SHP77 treated with DMSO at 0.1 percent for 48 hours (cell line): ENCODE data around the gene VKORC1L1.
"Not testable (repeated sequence)": the region's sequence is repeated elsewhere in the genome, so short reads cannot be mapped to it uniquely, and the experiment has no call there.

ENCODE experiments used
- DNase-seq: peaks from one replicate; lab custom pipeline; 2025; lab: John Stamatoyannopoulos, UW

VKORC1L1 gene

GRCh38 chr7:65872776-65873581, at the start of gene VKORC1L1:
Gene VKORC1L1 (plus strand): TSS chr7:65873074. CDS start chr7:65873372, 298 bp downstream.
- DNase-seq, result peak; percentile 85

DNA sequence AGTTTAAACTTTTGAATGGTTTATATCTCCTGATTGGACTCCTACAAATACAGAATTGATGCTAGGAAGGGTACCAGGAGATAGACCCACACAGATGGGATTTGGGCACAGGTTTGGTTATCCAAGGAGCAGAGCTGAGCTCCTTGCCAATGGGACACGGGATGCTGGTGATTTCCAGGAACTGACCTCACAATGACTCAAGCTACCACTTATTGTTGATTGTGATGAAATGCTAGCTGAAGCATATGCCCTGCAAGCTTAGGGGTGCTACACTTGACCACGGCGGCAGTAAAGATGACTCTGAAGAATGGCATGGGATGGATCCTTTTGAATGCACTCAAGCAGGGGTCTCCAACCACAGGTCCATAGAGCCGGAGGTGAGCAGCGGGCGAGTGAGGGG, 45.5 kb upstream of the VKORC1L1 start:
- DNase-seq, result no peak

DNA sequence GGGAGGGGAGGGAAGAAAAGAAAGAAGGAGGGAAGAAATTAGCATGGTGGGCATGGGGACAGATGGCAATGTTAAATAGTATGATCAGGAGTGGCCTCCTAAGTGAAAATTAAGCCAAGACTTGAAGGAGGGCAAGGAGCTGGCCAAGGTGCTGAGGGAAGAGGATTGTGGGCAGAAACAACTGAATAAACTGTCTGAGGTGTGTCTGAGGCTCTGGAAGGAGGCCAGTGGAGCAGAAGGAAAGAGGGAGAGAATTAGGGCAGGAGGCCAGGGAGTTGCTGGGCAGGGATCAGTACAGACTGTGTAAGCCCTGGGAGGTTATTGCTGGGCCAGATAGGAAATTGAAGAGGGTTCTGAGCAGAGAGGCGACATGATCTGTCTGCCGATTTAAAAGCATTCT, 40.6 kb upstream of the VKORC1L1 start:
- DNase-seq, result no peak

DNA sequence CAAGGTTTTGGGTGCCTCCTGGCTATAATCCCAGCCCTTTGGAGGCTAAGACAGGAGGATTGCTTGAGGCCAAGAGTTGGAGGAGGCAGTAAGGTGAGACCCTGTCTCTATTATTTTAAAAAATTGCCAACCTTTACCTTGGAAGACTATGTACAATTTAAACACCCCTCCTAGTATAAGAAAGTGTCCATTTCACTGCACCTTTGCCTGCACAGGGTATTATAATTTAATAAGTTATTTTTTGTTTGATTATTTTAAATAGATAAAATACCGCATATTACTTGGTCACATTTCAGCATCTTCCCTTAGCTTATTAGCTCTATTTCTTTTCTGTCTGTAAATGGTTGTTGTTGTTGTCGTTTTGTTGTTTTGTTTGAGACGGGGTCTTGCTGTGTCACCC, 36.2 kb upstream of the VKORC1L1 start:
- DNase-seq, result not testable (repeated sequence)

- DNase-seq, result not testable (repeated sequence)
These were observed 35.3 kb upstream of the VKORC1L1 start for GRCh38 chr7:65837541-65837956.

- DNase-seq, result no peak
These were observed 33.0 kb upstream of the VKORC1L1 start for GRCh38 chr7:65839846-65840245.

GRCh38 chr7:65840446-65840845, 32.4 kb upstream of the VKORC1L1 start:
- no peak for DNase-seq

DNA sequence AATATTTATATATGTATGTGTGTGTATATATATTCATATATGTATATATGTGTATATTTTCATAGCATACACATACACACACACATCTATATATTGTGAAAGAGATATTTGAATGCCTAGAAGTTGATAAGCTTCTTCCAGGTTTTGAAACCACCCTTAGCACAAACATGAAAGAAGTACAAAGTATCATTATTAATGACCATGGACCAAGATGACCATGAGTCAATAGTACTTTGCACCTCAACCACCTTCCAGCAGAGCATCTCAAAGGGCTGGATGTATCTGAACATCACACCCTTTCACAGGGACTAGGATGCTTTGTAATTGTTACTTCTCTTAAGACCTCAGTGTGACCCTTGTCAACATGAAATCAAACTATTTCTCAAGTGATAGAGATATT, 29.3 kb upstream of the VKORC1L1 start:
- not testable (repeated sequence) for DNase-seq

- DNase-seq, result no peak
These were observed 26.8 kb upstream of the VKORC1L1 start for GRCh38 chr7:65846008-65846570.

DNA sequence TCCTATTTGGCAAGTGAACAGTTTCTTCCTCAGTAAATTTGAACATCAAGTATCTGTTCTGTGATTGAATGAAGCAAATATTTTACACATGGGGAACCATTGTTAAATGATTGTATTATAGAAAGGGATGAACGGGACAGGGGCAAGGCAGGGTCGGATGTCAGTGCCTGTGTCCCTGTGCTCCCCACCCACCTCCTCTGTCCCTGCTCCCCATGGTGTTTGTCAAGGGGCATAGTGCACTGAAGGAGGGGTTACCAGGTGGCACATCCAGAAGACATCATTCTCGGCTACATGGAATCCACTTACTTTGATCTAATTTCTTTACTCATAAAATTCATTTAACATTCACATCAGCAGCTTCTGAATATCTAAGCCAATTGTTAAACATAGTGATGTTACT, 19.4 kb upstream of the VKORC1L1 start:
- DNase-seq, result not testable (repeated sequence)

GRCh38 chr7:65853892-65854291, 19.0 kb upstream of the VKORC1L1 start:
- not testable (repeated sequence) for DNase-seq

DNA sequence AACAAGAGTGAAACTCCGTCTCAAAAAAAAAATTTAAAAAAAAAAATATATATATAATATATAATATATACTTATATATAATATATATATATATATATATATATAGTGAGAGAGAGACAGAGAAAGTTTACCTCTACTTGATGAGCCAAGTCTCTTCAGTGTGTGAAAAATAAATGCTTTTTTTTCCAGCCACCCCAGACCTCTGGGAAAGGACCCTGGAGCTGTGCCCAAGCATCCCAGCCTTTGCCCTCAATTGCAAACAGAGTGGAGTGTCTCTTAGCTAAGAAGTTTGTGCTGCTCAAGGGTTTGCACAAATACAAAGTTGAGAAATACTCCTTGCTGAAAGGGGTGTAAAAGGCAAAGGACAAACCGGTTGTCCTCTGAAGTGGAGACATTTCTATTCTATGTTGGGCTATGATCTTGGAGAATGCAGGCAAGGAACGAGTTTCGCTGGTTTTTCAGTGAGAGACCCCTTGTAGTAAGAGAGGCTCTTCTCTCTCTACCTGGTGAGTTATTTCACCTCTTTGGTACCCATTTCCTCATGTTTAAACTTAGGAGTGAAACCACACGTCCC, 15.5 kb upstream of the VKORC1L1 start:
- not testable (repeated sequence) for DNase-seq

DNA sequence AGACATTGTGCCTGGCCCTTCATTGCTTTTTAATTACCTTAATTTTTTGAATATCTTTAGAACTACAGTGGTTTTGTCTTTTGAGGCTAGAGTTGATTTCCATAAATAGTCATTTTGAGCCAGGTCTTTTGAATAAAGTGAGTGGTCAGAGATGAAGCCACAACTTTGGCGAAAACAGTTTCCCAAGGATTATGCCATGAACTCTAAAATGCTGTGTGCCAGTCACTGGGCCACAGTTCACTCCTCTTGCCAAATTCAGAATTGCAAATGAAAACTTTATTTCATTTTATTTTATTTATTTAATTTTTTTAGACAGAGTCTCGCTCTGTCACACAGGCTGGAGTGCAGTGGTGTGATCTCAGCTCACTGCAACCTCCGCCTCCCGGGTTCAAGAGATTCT, 14.2 kb upstream of the VKORC1L1 start:
- not testable (repeated sequence) for DNase-seq

GRCh38 chr7:65866244-65866643, 6.6 kb upstream of the VKORC1L1 start:
- not testable (repeated sequence) for DNase-seq

DNA sequence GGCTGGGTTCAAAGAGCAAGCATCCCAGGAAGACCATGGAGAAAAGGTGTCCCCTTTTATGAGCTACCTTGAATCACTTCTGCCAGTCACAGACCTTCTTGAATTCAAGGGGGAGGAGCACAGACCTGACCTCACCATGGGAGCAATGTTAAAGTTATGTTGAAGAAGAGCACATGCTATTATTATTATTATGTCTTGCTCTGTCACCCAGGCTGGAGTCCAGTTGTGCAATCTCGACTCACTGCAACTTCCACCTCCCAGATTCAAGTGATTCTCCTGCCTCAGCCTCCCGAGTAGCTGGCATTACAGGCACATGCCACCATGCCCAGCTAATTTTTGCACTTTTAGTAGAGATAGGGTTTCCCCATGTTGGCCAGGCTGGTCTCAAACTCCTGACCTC, 5.2 kb upstream of the VKORC1L1 start:
- not testable (repeated sequence) for DNase-seq

GRCh38 chr7:65869312-65869711, 3.6 kb upstream of the VKORC1L1 start:
- DNase-seq, result not testable (repeated sequence)

DNA sequence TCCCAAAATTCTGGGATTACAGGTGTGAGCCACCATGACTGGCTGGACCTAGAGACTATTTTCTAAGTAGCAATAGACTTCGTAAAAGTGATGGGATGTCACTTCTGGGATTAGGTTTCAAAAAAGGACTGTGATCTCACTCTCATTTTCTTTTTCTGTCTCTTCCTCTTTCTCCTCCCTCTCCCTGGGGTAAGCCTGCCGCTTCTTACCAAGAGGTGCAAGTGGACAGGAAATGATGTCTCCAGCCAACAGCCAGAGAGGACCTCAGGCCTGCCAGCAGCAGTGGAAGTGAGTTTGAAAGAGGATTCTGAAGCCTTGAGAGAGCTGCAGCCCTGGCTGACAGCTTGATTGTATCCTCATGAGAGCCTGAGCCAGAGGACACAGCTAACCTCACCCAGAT, 1.4 kb upstream of the VKORC1L1 start:
- DNase-seq, result not testable (repeated sequence)

DNA sequence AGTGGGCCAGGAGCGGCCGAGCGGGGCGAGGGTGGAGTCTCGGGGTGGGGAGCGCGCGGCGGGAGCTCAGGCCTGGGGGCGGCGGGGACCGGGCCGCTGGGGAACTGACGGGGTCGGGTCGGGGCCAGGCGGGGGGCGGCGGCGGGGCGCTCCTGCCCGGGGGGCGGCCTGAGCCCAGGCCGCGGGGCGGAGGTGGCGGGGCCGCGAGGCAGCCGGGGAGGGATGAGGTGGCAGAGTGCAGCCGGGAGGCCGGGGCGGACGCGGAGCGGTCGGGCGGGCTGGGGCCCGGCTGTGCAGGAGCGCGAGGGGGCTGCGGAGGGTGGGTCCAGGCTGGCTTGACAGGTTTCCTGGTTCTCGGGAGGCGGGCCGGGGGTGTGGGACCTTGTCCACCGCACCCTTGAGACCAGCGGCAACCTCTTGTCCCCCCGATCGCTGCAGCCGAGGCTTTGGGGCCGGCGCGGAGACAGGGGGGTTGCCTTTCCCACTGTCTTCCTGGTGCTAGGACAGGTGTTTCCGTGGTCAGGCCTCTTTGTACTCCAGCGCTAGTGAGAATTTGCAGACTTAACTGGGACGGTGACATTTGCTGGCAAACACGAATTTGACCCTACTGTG, 814 bp downstream of the VKORC1L1 start:
- not testable (repeated sequence) for DNase-seq

GRCh38 chr7:65875715-65876114, 2.8 kb downstream of the VKORC1L1 start:
- not testable (repeated sequence) for DNase-seq

DNA sequence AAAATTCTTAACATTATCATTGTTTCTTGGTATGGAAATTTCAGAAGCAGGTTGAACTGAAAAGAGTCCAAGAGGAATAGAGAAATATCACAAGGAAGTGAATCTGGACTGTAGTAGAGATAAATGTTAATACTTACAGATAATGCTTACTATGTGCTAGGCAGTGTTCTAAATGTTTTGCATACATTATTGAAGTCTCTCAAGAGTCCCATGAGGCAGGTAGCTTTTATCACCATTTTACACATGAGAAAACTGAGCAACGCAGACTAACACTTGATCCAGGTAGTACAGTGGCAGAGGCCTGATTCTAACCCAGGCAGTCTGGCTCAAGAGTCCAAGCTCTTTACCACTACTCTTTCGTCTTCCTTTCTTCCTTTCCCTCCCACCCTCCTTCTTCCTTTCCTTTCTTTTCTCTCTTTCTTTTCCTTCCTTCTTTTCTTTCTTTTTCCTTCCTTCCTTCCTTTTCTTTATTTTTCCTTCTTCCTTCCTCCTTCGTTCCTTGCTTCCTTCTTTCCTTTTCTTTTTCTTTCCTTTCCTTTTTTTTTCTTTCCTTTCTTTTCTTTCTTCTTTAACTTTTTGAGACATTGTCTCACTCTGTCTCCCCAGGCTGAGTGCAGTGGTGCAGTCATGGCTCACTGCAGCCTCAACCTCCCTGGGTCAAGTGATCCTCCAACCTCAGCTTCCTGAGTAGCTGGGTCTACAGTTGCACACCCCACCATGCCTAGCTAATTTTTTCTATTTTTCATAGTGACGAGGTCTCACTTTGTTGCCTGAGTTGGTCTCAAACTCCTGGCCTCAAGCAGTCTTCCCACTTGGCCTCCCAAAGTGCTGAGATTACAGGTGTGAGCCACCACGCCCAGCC, 6.6 kb downstream of the VKORC1L1 start:
- not testable (repeated sequence) for DNase-seq

- not testable (repeated sequence) for DNase-seq
These were observed 7.4 kb downstream of the VKORC1L1 start for GRCh38 chr7:65880242-65880641.

GRCh38 chr7:65884983-65885382, 12.1 kb downstream of the VKORC1L1 start:
- not testable (repeated sequence) for DNase-seq
